Measurements from ENCODE around the gene C3orf49.

The C3orf49 gene

DNA sequence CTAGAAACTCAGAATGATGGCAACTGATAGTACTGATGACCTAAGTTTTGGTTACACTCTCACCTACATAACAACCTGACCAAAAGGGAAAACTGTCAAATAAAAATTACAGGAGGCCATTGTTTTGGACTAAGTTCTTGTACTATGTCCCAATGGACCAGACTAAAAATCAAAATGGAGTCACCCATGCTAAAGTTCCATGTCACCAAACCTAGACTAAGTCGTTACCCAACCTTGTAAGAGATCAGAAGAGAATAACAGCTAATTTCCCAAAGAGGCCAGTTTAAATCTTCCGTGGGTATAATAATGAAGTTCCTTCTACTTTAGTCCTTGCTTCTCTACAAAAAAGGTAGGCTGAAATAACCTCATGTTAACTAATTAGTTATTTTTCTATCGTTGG, 32.2 kb downstream of the C3orf49 start:
- no peak for DNase-seq (ENCODE audit: low spot score)

DNA sequence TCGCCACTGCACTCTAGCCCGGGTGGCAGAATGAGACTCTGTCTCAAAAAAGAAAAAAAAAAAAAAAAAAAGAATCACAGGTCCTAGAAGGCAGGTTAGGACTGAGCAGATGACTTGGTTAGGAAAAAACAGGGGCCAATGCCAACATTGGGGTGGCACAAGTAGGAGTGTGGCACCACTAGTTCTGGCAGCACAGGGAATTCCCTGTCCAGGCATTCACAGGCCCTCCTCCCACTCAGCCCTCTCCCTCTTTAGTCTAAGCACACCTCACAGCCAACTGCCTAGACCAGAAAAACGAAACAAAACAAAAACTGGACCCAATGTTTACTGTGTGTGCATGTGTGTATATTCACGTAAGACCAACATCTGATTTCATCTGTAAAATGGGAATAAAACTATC, 34.0 kb downstream of the C3orf49 start:
- no peak for DNase-seq (ENCODE audit: low spot score)

DNA sequence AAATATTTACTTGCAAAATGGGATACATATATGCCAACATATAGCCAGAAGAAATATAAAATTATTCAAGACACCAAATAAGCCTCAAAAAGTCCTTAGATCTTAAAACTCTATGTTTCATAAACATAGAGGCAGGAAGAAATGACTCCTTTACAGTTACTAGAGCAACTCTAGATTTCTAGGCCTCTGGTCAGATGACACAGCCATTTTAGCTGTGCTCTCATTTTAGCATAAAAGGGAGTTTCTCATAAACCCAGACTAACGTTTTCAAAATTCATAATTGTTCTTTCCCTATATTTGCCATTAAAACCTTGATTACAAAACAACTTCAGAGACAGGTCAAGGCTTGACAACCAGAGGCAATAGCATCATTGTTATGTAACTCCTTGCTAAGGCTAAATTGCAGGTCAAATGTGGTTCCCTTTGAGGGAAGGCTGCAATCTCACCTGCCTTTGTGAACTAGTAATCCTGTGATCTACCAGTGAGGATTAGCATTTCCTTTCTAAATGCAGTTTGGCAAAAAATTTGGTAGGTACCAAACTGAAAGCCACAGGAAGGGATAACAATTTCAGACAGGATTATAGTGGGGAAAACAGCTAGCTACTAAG, 36.3 kb downstream of the C3orf49 start:
- peak; percentile 24 for DNase-seq (ENCODE audit: low spot score)

DNA sequence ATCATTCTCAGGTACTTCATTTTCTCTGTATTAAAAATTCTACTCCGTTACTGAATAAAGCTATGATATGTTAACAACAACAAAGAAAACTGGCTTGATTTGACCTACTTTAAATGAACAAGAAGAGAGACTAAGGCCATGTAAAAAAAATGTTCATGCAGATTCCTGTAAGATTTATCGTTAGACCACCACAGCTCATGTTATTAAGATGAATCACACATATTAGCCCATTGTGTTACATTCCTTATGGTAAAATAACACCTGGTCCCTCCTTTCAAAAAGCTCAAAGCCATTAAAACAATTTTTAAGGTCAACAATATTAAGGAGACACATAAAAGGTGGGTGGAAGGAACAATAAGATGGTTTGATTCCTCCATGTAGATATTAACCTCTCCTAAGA, 38.2 kb downstream of the C3orf49 start:
- no peak for DNase-seq (ENCODE audit: low spot score)

DNA sequence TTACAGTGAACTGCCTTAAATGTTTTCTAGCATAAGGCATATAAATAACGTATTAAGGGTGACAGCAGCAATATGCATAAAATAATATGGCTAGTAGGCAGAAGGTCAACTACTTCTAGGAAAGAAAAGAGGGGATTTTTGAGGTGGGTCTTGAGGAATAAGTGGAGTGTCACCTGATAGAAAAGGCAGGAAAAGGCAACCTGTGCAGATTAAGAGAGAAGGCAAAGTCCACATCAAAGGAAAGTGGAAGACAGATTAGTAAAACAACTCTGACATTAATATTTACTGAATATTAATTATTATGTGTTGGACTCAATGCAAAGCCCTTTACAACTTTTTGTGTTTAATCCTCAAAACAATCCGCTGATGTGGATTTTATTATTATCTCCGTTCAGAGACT, 41.7 kb downstream of the C3orf49 start:
- DNase-seq (ENCODE audit: low spot score), result no peak

DNA sequence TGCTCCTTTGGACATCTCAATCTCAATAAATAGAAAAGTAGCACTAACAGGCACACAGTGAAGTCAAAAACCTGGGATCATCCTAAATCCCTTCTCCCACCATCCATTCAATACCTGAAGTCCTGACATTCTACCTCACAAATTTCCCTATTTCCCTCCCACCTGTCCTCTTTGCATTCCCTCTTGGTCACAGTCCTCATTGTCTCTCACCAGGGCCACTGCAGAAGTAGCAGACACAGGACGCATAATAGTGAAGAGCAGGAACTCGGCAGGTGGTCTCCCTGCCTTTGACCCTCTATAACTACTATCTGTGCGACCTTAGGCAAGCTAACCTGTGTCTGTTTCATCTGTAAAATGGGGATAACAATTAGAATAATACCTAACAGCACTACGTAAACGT, 42.2 kb downstream of the C3orf49 start:
- no peak for DNase-seq (ENCODE audit: low spot score)

DNA sequence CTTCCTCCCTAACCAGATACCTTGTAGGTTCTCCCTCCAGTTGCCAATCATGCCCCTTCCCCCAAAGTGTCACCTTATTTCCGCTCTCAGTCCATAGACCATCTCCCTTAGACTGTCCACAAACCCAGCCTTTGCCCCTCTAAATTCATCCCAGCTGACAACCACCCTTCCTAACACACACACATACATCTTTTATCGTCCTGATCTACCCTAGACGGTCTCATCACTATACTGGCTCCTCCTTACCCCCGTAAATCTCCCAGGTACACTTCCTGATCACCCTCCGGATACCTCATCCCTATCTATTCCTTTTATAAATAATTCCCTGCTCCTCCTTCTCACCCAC, 43.7 kb downstream of the C3orf49 start:
- DNase-seq (ENCODE audit: low spot score), result no peak

DNA sequence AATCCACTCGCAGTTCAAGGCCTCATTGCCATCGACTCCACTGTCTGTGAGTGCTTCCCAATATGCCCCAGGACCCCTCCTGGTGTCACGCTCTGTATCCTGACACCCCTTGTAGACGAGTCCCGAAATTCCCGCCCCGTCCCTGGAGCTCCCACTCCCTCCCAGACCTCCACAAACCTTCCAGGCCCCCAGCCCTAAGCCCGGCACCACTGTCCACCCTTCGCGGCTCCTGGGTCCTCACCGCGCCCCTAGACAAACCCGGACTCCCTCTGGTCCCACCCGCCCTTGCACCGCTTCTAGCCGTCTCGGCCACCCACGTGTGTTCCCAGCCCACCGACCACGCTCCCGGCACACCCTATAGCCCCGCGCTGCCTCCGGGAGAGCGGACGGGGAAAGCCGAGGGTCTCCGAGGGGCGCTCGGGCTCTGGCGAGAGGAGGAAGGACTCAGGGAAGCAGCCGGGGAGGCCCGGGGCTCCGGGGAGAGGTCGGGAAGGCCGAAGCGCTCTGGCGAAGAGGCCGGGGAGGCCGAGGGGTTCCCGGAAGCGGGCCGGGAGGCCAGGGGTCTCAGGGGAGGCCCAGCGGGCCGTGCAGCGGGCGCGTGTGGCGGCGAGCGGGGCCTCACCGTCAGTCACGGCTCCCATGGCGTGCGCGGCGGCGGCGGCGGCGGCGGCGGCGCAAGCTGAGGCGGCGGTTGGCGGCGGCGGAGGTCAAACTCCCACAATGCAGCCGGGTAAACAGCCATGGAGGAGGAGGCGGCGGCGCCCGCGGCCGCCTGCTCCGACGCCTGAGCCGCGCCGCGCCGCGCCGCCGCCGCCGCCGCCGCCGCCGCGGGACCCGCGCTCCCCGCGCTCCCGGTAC, 44.3 kb downstream of the C3orf49 start, which contains the start of the genes ATXN7 and THOC7:
Gene ATXN7 (plus strand): TSS at position 718 of the 858 bp plus-strand sequence. CDS start 48,732 bp downstream, outside the sequence.
Gene THOC7 (minus strand): TSS at position 656 of the 858 bp plus-strand sequence. CDS start 15 bp downstream, at position 641.
- DNase-seq (ENCODE audit: low spot score), result peak; percentile 54

DNA sequence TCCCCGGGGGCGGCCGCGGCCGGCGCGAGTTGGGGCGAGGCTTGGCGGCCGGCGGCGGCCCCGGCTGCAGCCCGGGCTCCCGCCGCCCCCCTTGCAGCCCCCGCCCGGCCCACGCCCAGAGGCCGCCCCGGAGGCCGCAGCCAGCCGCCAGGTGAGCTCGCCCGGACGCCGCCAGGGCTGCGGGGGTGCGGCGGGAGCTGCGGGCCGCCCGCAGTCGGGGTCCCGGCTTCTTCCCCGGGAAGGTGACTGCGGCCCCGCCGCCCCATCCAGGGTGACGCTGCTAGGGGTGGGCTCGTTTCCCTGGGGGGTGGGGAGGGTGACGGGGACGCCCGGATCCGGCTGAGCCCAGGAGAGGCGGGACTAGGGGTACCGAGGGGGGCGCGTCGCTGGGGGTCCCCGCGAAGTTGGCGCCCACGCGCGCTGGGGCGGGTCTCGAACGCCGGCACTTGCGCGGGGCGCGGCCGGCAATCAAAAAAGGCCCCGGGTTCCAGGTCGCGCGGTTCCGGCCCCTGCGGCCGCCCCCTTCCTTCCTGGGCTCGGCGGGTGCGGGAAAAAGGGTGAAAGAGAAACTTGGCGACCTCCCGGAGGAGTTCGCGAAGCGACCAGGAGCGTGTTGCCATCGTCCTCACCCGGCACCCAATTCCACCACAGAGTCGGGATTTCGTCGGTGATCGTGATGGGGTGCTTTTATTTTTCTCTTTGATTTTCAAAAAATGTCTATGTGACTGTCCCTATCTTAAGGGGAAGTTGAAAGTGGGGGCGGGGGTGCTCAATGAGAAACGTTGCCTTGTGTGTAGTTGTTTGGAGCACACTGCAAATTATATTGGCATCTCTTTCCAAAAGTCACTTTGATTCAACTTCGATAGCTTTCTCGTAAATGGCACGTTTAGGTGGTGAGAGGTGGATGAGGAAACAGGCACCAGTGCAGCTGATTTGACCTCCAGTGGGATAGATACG, 45.2 kb downstream of the C3orf49 start:
- peak; percentile 22 for DNase-seq (ENCODE audit: low spot score)

DNA sequence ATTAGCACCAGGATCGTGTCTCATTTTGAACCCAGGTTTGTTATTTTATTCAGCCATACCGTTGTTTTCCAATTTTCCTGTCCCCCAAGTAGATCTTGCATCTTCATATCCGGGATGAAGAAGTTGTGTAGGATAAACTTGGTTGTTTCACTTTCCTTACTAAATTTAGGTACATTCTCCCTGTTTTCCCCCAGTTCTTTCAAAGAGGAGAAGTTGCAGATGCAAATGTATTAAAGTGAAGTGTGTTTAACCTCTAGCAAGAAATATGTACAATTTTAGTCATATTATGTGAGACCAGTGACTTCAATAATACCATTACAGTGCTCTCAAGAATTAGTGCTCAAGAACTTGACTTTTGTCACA, 45.8 kb downstream of the C3orf49 start:
- no peak for DNase-seq (ENCODE audit: low spot score)

DNA sequence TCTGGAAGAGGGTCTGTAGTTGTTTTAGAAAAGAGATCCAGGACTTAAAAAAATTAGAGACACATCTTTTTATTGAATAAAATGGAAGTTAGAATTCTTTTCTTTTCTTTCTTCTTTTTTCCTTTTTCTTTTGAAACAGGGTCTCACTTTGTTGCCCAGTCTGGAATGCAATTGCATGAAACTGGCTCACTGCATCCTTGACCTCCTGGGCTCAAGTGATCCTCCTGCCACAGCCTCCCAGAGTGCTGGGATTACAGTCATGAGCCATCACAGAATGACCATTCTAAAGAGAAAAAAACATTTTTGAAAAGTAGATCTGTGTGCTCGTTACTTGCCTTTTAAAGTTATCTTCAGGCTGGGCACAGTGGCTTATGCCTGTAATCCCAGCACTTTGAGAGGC, 48.1 kb downstream of the C3orf49 start:
- DNase-seq (ENCODE audit: low spot score), result no peak

DNA sequence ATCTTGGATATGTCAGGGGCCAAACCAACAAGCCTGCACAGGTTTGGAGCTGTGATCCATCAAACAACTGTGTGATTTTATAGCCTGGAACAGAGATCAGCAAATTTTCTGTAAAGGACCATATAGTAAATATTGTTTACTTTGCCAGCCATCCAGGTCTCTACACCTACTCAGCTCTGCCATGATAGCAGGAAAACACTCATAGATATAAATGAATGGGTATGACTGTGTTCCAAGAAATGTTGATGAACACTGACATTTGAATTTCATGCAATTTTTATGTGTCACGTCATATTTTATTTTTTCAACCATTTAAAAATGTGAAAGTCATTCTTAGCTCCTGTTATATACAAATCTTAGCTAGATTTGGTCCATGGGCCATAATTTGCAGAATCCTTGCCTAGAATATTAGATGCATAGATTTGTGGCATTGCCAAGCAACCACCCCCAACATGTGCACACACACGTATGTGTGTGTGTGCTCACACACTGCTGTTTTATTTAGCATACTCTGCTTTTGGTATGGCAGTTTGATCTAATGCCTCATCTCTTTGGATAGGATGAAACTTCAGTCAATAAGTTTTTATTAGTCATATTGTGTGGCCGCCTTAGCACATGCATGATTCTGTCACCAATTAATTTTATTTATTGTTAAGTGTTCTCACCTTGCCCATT, 51.0 kb downstream of the C3orf49 start:
- DNase-seq (ENCODE audit: low spot score), result no peak

DNA sequence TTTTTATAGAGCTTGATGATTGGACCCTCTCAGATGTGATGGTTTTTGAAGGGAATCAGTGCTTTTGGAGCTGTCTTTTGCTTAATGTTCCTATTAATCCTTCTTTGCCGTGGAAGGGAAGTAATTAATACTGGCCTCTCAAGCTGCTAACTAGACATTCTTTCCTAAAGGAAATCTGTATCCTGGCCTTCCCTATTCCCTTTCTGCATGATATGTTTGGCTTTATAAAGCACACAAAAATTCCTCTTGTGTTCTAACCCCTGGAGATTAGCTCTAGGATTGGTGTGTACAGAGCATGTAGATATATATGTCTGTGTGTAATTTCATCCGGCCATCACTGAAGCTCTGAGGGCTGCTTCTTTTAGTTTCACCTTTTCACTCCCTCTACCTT, 51.5 kb downstream of the C3orf49 start:
- no peak for DNase-seq (ENCODE audit: low spot score)

DNA sequence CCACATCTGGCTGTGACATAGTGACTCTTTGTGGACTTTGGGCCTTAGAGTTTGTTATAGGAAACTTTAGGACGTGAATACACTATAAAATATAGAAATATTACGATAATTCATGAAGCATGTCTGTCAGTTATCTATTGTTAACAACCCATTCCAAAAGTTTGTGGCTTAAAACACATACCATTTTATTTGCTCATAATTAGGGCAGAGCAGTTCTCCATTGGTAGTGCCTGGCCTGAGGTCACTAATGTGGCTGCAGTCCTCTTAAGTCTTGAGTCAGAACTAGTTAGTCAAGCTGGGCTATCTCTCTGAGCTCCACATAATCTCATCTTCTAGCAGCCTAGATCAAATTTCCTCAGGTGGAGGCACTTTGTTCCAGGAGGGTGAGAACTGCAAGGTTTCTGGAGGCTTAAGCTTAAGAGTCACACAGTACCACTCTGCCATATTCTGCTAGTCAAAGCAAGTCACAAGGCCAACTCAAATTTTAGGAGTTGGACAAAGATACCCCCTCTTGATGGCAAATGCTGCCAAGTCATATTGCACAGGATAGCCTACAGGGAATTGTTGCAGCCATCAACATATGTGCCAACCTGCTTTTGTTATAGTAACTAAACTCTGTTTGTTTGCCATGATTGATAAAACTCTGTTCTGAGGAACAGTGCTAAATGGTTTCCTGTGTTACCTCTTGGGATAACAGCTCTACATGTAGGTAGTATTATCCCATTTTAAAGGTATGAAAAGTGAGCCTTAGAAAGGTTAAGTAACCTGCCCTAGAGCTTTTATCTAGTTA, 53.2 kb downstream of the C3orf49 start:
- no peak for DNase-seq (ENCODE audit: low spot score)

DNA sequence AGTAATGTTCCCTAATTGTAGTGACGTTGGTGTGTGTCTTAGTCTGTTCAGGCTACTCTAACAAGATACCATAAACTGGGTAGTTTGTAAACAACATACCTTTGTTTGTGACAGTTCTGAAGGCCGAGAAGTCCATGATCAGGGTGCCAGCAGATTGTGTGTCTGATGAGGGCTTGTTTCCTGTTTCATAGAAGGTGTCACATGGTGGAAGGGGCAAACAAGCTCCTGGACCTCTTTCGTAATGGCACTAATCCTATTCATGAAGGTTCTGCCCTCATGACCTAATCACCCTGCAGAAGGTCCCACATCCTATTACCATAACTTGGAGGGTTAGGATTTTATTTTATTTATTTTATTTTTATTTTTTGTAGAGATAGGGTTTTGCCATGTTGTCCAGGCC, 55.7 kb downstream of the C3orf49 start:
- no peak for DNase-seq (ENCODE audit: low spot score)

DNA sequence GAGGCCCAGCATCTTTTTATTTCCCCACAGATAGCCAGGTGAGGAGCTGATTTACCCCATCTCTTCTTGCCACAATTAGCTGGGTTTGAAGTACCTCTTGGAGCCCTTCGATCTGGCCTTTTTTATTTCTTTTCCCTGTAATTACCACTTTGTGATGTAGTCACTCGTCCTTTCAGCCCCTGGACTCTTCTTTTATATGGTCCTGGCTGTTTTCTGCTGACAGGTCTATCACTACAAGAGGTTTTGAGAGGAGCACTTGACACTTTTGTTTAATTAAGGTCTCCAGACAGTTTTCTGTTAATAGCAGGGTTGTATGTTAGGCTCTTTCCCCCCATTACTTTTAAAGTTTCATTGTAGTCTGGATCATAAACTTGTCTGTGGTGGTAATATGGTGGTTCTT, 56.4 kb downstream of the C3orf49 start:
- no peak for DNase-seq (ENCODE audit: low spot score)

DNA sequence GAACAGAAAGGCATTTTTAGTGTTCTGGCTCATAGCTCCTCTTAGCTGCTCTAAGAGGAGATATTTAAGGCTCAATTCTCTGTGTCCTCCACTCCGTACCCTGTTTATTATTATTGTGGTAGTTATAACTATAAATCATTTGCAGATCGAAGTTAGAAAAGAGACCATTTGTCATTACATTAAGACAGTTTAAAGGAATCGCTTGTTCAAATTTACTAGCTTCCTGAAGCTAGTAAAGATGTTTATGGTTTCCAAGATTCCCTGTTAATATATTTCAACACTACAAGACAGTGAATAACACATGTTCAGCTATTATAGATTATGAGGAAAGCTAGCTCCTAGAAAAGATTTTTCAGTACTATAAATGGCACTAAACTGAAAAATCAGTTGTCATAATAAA, 57.2 kb downstream of the C3orf49 start:
- no peak for DNase-seq (ENCODE audit: low spot score)

DNA sequence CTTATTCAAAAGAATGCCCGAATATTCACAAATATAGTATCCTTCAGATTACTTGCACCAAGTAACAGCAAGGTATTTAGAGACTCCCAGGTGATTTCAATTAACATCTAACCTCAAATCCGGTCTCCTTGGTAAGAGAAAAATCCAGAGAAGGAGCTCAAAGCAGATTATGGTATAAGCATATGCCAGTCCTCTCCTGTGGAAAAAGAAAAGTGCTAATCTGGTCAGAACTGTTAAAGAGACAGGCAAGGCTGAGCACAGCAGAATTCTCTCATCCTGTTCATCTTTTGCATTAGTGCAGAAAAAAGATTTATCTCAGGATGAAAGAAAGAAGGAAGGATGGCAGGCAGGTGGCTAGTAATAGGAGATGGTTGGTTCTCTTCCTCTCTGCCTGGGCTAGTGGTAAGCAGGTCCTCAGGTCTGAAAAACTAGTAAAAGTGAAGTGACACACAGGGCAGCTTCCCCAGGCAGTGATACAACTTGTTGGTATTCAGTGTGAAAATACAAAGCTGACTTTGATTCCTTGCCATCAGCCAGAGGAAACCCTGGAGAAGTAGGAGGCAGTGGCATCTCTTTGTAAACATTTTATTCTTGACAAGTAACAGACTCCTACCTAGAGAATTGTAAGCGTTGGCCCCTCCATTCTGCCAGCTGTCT, 58.8 kb downstream of the C3orf49 start:
- DNase-seq (ENCODE audit: low spot score), result no peak

DNA sequence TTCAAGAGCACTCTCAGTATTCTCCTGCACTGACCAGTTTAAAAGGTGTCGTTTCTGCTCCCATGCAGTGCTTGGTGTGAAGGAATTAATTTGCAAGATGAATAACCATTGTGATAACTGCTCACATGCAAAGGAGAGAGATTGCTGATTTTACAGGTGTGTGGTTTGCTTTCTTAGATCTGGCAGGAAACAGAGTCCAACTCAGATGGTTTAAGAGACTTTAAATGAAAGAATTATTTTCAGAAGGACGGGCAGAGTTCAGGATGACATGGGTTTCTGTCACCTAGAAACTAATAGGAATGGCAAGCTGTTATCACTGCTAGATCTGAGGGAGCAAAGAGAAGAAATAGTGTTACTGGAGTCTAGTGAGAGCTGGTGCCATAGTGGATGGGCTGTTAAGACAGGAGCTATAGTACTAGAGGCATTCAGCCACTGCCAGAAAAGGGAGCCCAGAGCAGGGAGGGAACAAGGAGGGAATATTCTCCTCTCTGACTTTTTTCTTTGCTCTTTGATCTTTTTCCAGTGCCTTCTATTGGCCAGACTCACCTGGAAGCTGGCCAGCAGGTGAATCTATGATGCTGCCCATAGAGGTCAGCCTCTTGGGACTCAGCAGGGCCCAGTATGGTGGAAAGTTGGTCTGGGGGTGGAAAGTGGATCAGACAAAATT, 59.4 kb downstream of the C3orf49 start:
- no peak for DNase-seq (ENCODE audit: low spot score)

DNA sequence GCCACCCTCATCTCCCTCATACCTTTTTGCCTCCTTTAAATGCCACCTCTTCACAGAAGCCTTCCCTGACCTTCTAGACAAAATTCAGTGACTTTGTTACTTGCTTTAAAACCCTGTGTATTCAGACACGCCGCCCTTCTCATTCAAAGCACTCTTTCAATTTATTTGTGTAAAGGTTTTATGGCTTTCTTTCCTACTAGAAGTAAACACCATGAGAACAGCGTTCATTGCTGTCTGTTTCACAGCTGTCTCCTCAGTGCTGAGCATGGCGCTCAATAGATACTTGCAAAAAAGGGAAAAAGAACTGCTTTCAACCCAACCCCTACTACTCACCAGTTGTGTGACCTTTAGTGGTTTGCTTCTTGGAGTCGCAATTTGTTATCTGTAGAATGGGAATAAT, 61.6 kb downstream of the C3orf49 start:
- DNase-seq (ENCODE audit: low spot score), result no peak
